ENCODE results near the gene MECR.

MECR gene

DNA sequence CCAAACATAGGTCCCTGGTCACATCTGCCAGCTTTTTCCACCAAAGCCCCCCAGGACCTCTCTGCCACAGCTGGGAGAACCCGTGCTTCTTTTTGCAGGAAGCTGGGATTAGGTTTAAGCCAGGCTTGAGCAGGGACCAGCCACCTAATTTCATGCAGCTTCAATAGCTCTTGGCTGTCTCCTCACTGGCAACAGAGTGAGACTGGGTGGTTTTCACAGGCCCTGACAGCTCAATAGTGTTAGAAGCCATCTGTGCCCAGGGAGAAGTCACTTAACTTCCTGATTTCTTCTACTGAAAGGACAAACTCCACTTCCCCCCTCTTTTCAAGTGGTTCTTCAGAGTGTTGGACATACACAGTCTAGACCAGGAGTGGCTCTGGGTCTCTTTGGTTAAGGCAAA is 28.7 kb downstream of the MECR start:
- no peak for DNase-seq (ENCODE audit: low read depth in 3 of 3)

DNA sequence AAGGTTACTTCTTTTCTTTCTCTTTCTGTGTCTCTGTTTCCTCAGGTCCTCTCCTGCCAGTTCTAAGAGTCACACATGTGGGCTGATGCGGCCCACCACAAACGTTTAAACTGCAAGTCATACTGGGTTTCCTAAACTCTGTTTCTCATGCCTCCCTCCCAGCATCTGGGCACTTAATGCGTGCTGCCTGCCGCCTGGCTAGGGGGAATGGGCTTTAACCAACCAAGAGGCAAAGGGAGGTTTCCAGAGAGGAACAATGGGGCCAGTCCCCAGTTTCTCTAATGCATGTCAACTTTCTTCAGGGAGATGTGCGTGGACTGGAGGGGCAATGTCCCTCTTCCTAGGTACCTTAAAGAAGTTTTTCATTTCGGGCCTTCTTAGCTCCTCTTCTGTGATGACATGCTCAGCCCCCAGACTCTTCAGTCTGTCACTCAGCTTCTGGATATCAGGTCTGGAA is 29.1 kb downstream of the MECR start:
- no peak for DNase-seq (ENCODE audit: low read depth in 3 of 3)

GRCh38 chr1:29200906-29201594 is 29.7 kb downstream of the MECR start:
- DNase-seq (ENCODE audit: low read depth in 3 of 3), result no peak

- no peak for DNase-seq (ENCODE audit: low read depth in 3 of 3)
Observed at GRCh38 chr1:29197993-29198392, 32.7 kb downstream of the MECR start.

DNA sequence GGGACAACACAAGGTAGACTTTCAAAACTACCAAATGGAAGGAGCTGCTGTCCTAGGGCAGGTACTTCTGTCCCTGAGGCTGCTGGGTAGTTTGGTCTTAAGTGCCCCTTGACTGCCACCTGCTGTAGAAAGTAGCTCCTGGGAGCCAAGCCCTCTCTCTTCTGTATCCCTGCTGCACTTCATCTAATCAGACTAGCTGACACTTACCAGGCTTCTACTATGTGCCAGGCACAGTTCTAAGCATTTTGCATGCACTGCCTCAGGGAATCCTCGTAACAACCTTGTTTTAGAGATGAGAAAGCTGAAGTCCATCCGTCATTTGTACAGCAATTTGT is 33.2 kb downstream of the MECR start:
- no peak for DNase-seq (ENCODE audit: low read depth in 3 of 3)

GRCh38 chr1:29196863-29197589 is 33.7 kb downstream of the MECR start:
- DNase-seq (ENCODE audit: low read depth in 3 of 3), result no peak

DNA sequence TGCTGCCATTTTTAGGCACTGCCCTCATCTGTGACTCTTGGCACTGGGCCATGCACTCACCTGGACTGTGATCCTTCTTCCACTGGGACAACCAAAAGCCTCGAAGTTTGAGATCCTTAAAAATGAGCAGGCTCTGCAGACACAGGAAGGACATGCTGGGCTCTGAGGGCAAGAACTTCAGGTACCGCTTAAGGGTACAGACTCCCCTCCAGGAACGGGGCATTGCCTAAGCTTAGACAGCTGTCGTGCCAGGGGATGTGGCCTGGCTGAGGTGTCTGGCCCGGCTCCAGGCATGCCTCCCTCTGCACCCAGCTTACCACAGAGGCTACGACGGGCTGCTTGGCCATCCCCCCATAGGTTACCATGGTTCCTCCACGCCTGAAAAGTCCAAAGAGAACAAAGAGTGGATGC is 34.8 kb downstream of the MECR start:
- no peak for DNase-seq (ENCODE audit: low read depth in 3 of 3)

- no peak for DNase-seq (ENCODE audit: low read depth in 3 of 3)
Observed at GRCh38 chr1:29193879-29194455, 36.8 kb downstream of the MECR start.

DNA sequence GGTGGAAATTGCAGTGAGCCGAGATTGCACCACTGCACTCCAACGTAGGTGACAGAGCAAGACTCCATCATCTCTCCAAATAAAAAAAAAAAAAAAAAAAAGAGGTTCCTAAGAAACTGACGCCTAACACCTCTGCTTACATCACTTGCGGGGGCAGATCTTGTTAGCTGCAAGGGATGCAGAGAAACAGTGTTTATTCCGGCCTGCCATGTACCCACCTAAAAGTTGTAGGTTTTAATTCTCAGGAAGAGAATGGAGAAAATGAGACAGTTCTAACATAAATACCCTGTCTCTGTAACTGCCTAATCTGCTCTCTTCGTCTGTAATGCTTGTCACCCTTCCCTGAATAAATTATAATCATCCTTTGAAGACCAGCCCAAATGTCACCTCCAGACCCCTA is 40.0 kb downstream of the MECR start:
- no peak for DNase-seq (ENCODE audit: low read depth in 3 of 3)

GRCh38 chr1:29186707-29187106 is 44.0 kb downstream of the MECR start:
- DNase-seq (ENCODE audit: low read depth in 3 of 3), result no peak

DNA sequence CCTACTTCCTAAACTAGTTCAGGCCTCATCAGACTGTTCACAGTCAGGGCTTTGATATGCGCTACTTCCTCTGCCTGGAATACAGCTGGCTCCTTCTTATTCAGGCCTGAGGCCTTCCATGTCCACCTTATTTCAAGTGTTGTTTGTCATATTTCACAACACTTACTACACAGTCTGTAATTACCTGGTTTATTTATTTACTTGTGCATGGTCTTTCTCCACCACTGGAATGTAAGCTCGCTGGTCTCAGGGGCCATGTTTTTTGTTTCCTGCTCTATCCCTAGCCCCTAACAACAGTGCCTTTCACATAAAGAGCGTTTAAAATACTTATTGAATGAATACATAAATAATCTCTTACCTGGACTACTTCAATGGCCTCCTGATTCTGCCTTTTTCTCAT is 44.5 kb downstream of the MECR start:
- no peak for DNase-seq (ENCODE audit: low read depth in 3 of 3)

GRCh38 chr1:29183287-29183686 is 47.4 kb downstream of the MECR start:
- DNase-seq (ENCODE audit: low read depth in 3 of 3), result no peak

DNA sequence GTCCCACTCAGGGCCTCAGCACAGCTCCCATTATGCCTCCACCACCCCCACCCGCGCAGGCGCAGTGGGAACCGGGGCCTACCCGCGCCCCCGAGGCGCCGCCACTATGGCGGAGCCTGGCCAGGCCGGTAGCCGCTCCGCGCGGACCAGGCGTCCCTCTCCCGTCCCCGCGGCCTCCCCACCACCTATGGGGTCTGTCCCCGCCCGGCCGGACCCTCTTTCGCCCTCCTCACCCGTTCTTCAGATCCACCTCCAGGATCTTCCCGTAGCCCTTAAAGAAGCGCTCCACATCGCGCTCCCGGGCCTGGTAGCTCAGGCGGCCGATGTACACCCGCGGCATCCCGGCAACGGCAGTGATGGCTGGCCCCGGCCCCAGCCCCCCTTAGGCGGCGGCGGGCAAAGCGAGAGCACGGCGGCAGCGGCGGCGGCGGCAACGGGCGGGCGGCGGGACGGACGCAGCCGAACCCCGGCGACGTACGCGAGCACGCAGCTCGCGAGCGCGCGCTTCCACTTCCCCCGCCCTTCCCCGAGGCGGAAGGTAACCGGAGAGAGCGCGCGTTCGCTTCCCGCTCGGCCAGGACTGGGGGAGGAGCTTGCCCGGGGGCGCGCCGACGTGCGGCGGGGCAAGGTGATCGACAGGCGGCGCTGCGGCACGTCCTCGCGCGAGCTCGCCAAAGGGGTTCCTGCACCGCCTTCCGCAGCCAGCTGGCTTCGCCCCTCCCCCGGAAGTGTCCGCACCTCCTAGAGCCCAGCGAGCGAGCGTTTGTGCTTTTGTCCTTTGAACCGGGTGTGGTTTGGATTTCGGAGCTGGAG is 49.1 kb downstream of the MECR start, which contains the start of gene SRSF4:
Gene SRSF4, minus strand, starts transcription at position 488 of the 813 bp plus-strand sequence. Its CDS starts 148 bp downstream, at position 340.
- peak; percentile 97 to 99 (median 97) for DNase-seq (ENCODE audit: low read depth in 3 of 3)

- peak in 1 of 3 experiments; percentile 9 for DNase-seq (ENCODE audit: low read depth in 3 of 3)
Observed at GRCh38 chr1:29180497-29181412, 50.0 kb downstream of the MECR start.

DNA sequence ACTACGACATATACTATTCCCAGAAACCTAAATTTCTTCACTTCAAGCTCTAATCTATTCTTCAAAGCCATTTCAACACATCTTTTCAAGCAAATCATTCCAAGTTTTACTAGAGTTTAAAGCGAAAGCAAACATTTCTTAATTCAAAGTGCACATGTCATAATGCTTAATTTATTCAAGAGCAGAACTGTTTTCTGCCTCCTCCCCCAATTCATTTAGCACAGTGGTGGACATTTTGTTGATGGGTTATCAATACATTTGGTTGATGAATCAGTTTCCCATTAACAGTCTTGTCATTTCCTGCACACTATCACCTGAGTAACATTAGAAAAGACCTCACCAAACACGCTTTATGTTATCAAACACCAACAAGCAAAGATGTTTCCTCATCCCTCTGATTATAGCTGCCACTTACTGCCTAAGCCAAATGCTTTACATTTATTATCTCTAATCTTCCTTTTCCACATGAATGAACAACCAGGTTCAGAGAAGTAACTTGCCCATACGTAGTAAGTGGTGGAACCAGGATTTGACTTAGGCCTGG is 51.0 kb downstream of the MECR start:
- DNase-seq (ENCODE audit: low read depth in 3 of 3), result no peak

DNA sequence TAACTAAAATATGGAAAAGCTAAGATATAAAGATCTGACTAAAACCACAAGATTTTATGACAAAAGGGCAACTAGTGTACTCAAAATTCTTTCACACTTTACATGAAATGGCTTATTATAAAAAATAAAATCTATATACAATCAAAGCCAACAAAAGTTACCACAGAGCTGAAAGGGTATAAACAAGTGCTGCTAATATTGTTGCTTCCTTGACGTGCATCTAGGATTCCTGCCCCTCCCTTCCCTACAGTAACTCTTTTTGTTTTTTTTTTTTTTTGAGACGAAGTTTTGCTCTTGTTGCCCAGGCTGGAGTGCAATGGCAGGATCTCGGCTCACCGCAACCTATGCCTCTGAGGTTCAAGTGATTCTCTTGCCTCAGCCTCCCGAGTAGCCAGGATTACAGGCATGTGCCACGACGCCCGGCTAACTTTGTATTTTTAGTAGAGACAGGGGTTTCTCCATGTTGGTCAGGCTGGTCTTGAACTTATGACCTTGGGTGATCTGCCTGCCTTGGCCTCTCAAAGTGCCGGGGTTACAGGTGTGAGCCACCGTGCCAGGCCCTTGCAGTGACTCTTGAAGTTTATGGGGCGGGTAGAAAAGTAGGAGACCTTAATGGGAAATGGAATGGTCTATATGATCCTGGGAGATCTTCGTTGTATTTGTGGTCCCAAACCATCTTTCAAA is 53.6 kb downstream of the MECR start:
- DNase-seq (ENCODE audit: low read depth in 3 of 3), result no peak

GRCh38 chr1:29176576-29176975 is 54.2 kb downstream of the MECR start:
- no peak for DNase-seq (ENCODE audit: low read depth in 3 of 3)

DNA sequence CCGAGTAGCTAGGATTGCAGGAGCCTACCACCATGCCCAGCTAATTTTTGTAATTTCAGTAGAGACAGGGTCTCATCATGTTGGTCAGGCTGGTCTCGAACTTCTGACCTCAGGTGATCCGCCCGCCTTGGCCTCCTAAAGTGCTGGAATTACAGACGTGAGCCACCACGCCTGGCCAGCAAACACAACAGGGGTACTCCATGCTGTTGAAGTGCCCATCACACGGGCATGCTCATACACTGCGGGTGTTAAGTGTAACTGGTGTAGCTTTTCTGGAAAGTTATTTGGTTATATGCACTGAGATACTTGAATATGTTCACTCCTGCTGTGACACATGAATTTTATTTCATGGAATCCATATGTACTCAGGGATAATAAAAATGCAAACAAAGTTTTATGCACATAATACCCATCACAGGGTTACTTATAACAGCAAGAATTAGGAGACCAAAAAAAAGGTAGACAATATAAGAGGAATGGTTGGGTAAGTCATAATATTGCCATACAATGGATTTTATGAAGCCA is 58.3 kb downstream of the MECR start:
- DNase-seq (ENCODE audit: low read depth in 3 of 3), result no peak

- no peak for DNase-seq (ENCODE audit: low read depth in 3 of 3)
Observed at GRCh38 chr1:29171521-29171920, 59.2 kb downstream of the MECR start.

DNA sequence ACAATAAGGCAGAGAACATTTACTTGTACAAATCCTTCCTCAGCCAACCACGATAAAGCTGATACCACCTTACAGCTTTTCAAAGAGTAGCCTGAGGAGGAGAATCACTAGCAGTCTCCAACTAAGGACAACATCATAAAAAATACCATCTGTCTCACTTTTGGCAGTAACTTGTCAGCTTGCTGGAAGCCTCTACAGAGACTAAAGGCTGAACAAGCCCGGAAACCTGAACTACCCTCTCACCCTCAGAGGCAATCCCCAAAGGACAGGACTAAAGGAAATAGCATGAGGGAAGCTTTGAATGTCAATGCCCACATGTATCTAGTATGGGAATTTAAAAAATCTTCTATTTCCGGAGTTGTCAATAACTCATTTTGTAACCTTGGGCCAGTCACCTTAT is 59.6 kb downstream of the MECR start:
- no peak for DNase-seq (ENCODE audit: low read depth in 3 of 3)

Measured in stimulated activated CD4-positive, alpha-beta T cell treated with anti-CD3 and anti-CD28 coated beads, TNF-alpha, amount 100 ng/mL, for 24 hours (primary cell).